Smooth muscle cell (in vitro differentiated cells): ENCODE results near the gene RAVER2. TPM values are rescaled to one million over a fixed set of nuclear protein-coding genes. Genes with fewer than 3 reads are reported as not detected.

Source experiments
- DNase-seq: peaks from one replicate; lab custom pipeline; 2025; ENCODE audit not compliant: unreplicated experiment; lab: John Stamatoyannopoulos, UW
- H2AFZ ChIP-seq: fragments of 200-600 bp; sonication (generic); 2 replicates; pipeline ENCODE4 v1.6.0; 2016; ENCODE audit warnings: antibody characterized with exemption, low read depth, mild to moderate bottlenecking
- H3F3A ChIP-seq: fragments of 200-600 bp; sonication (generic); 2 replicates; pipeline ENCODE4 v1.6.0; 2017; ENCODE audit warnings: antibody characterized with exemption, low read depth
- H3K27ac ChIP-seq: fragments of 200-600 bp; sonication (generic); 2 replicates; pipeline ENCODE4 v1.5.1; 2016; ENCODE audit warnings: low read depth, mild to moderate bottlenecking
- H3K27me3 ChIP-seq: fragments of 200-600 bp; sonication (generic); 2 replicates; pipeline ENCODE4 v1.6.1; 2016; ENCODE audit warnings: low read depth, mild to moderate bottlenecking
- H3K36me3 ChIP-seq: fragments of 200-600 bp; sonication (generic); 2 replicates; pipeline ENCODE4 v1.5.1; 2016; ENCODE audit warnings: low read depth
- H3K4me1 ChIP-seq: fragments of 200-600 bp; sonication (generic); 2 replicates; pipeline ENCODE4 v1.5.1; 2016; ENCODE audit warnings: low read depth
- H3K4me2 ChIP-seq: fragments of 200-600 bp; sonication (generic); 2 replicates; pipeline ENCODE4 v1.6.0; 2016; ENCODE audit warnings: mild to moderate bottlenecking
- H3K4me3 ChIP-seq: fragments of 200-600 bp; sonication (generic); 2 replicates; pipeline ENCODE4 v1.5.1; 2016; ENCODE audit warnings: mild to moderate bottlenecking
- H3K79me2 ChIP-seq: fragments of 200-600 bp; sonication (generic); 2 replicates; pipeline ENCODE4 v1.6.0; 2016; ENCODE audit warnings: low read depth, mild to moderate bottlenecking
- H3K9ac ChIP-seq: fragments of 200-600 bp; sonication (generic); 2 replicates; pipeline ENCODE4 v1.6.0; 2016; ENCODE audit warnings: low read depth
- H3K9me3 ChIP-seq: fragments of 200-600 bp; sonication (generic); replicated peaks from 2 replicates; pipeline ENCODE4 v1.5.1; 2016; ENCODE audit warnings: low read depth
- H4K20me1 ChIP-seq: fragments of 200-600 bp; sonication (generic); 2 replicates; pipeline ENCODE4 v1.6.0; 2016; ENCODE audit warnings: low read depth
- WGBS: methylation state at CpG from one replicate; pipeline ENCODE4 v1.1.7; 2016; ENCODE audit warnings: low lambda C conversion rate; 5-methylcytosine and 5-hydroxymethylcytosine counted together
- polyA plus RNA-seq: library from polyadenylated mRNA; unstranded; fragments of >200 nt; fragmentation: Nextera tagmentation; extraction: Ambion mirVana; gene quantifications from 2 replicates; pipeline ENCODE4 v1.2.1, GENCODE V29; 2016
- total RNA-seq: library from RNA; depleted of rRNA; stranded (reverse); fragments of >200 nt; gene quantifications from 2 replicates; pipeline ENCODE4 v1.2.3, GENCODE V29; 2014
- TF ChIP-seq, protein P1 (sequence below): fragments of 200-600 bp; sonication (generic); IDR thresholded peaks from 2 replicates; pipeline ENCODE4 v1.5.1; 2017; ENCODE audit warnings: borderline replicate concordance, mild to moderate bottlenecking, antibody characterized with exemption; ENCODE audit not compliant: insufficient read depth, poor library complexity, severe bottlenecking

RAVER2 gene
- total and polyA plus RNA-seq, 2 experiments from 2014 or later, result 2.8 to 9.8 TPM

DNA sequence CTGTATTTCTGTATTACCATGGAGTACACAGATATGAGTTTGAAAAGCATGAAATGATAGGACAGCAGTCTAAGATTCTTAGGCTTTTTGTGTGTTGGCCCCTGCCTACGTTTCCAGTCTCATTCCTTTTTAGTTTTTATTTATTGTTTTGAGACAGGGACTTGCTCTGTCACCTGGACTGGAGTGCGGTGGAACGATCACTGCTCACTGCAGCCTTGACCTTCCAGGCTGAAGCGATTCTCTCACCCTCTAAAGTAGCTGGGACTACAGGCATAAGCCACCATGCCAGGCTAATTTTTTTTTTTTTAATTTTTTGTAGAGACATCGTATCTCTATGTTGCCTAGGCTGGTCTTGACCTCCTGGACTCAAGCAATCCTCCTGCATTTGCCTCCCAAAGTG is 3.8 kb downstream of the RAVER2 start:
- H3K27me3 ChIP-seq, result no peaks in the 10 kb centered on the region
- H4K20me1 ChIP-seq, result peaks cover 3% of the 10 kb centered on the region
- no peak overlapping the region for H2AFZ ChIP-seq
- H3F3A ChIP-seq, result peaks cover 4% of the 10 kb centered on the region
- H3K9ac ChIP-seq, result no peak overlapping the region
- H3K4me2 ChIP-seq, result no peak overlapping the region
- H3K4me3 ChIP-seq, result no peak overlapping the region
- H3K36me3 ChIP-seq, result no peaks in the 10 kb centered on the region
- no peaks in the 10 kb centered on the region for H3K79me2 ChIP-seq
- H3K27ac ChIP-seq, result no peak overlapping the region
- TF ChIP-seq, protein P1, sequence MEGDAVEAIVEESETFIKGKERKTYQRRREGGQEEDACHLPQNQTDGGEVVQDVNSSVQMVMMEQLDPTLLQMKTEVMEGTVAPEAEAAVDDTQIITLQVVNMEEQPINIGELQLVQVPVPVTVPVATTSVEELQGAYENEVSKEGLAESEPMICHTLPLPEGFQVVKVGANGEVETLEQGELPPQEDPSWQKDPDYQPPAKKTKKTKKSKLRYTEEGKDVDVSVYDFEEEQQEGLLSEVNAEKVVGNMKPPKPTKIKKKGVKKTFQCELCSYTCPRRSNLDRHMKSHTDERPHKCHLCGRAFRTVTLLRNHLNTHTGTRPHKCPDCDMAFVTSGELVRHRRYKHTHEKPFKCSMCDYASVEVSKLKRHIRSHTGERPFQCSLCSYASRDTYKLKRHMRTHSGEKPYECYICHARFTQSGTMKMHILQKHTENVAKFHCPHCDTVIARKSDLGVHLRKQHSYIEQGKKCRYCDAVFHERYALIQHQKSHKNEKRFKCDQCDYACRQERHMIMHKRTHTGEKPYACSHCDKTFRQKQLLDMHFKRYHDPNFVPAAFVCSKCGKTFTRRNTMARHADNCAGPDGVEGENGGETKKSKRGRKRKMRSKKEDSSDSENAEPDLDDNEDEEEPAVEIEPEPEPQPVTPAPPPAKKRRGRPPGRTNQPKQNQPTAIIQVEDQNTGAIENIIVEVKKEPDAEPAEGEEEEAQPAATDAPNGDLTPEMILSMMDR, result no peak
- H3K4me1 ChIP-seq, result peaks cover 10% of the 10 kb centered on the region
- H3K9me3 ChIP-seq, result no peaks in the 10 kb centered on the region
- 92% methylated on average over 5 of the region's 5 CpGs for WGBS
- no peak for DNase-seq

DNA sequence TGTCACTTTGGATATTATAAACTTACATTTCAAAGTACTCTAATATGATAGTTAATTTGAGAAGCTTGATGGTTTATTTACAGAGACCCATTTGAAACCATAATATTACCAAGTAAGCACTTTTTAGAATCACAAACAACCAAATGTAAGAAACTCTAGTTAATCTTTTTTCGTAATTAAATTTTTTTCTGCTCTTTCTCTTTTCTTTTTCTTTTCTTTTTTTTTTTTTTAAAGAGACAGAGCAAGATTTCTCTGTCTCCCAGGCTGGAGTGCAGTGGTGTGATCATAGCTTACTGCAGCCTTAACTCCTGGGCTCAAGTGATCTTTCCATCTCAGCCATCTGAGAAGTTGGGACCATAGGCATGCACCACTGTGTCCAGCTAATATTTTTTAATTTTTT is 5.2 kb downstream of the RAVER2 start:
- Histone ChIP-seq H3K4me3 (no peak overlapping the region), H3K9ac (no peak overlapping the region), H3K9me3 (no peaks in the 10 kb centered on the region), H4K20me1 (peaks cover 3% of the 10 kb centered on the region), H2AFZ (no peak overlapping the region), H3K4me1 (peaks cover 10% of the 10 kb centered on the region), H3K36me3 (no peaks in the 10 kb centered on the region), H3K4me2 (no peak overlapping the region), H3K27me3 (no peaks in the 10 kb centered on the region), H3K27ac (no peak overlapping the region), H3F3A (peaks cover 4% of the 10 kb centered on the region), H3K79me2 (no peaks in the 10 kb centered on the region)
- 86% methylated on average over 1 of the region's 1 CpG for WGBS
- no peak for DNase-seq
- TF ChIP-seq, protein P1, result no peak

- Histone ChIP-seq H3K79me2 (no peaks in the 10 kb centered on the region), H3K27ac (no peak overlapping the region), H3K27me3 (no peaks in the 10 kb centered on the region), H3K4me3 (no peak overlapping the region), H2AFZ (no peak overlapping the region), H3K9me3 (no peaks in the 10 kb centered on the region), H3K9ac (no peak overlapping the region), H3K4me2 (peak overlapping the region; percentile 43), H3K4me1 (peaks cover 7% of the 10 kb centered on the region), H3F3A (no peaks in the 10 kb centered on the region), H3K36me3 (no peaks in the 10 kb centered on the region), H4K20me1 (peaks cover 3% of the 10 kb centered on the region)
- DNase-seq, result no peak
- TF ChIP-seq, protein P1, result no peak
Observed at GRCh38 chr1:64750875-64751274, 6.0 kb downstream of the RAVER2 start.

GRCh38 chr1:64754173-64754572 is 9.3 kb downstream of the RAVER2 start:
- H4K20me1 ChIP-seq, result peaks cover 3% of the 10 kb centered on the region
- peaks cover 7% of the 10 kb centered on the region for H3K4me1 ChIP-seq
- no peaks in the 10 kb centered on the region for H3K79me2 ChIP-seq
- no peaks in the 10 kb centered on the region for H3K27me3 ChIP-seq
- no peak overlapping the region for H3K27ac ChIP-seq
- no peak overlapping the region for H3K4me3 ChIP-seq
- no peak for DNase-seq
- no peaks in the 10 kb centered on the region for H3K36me3 ChIP-seq
- H3K4me2 ChIP-seq, result no peak overlapping the region
- no peak overlapping the region for H2AFZ ChIP-seq
- 95% methylated on average over 3 of the region's 3 CpGs for WGBS
- TF ChIP-seq, protein P1, result no peak
- H3K9ac ChIP-seq, result no peak overlapping the region
- no peaks in the 10 kb centered on the region for H3F3A ChIP-seq
- no peaks in the 10 kb centered on the region for H3K9me3 ChIP-seq
